ENCODE measurements around the gene HAUS6.

HAUS6 gene

DNA sequence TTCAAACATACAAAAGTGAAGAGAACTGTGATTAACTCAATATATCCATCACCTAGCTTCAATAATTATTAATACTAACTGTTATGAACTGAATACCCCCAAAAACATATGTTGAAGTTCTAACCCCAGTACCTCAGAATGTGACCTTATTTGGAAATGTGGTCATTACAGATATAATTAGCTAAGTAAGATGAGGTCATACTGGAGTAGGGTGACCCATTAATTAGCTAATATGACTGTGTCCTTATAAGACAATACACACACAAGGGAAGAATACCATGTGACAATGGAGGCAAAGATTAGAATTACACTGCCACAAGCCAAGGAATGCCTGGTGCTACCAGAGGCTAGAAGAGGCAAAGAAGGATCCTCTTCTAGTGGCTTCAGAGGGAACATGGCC, 45.7 kb downstream of the HAUS6 start:
- no peaks in the 10 kb centered on the region for H3K27me3 ChIP-seq (ENCODE audit: control insufficient read depth, low read length)
- peaks cover 18% of the 10 kb centered on the region for H3F3A ChIP-seq (ENCODE audit: control insufficient read depth, insufficient read depth)
- peaks cover 4% of the 10 kb centered on the region for H3K79me2 ChIP-seq (ENCODE audit: control insufficient read depth, low read length)
- no peaks in the 10 kb centered on the region for H3K9me2 ChIP-seq (replicated peaks; ENCODE audit: control insufficient read depth, low read length)
- H3K36me3 ChIP-seq (ENCODE audit: control insufficient read depth, low read length) = peaks cover 63% of the 10 kb centered on the region
- no peak overlapping the region for H3K27ac ChIP-seq (ENCODE audit: low read depth, low read length)
- no peaks in the 10 kb centered on the region for H4K20me1 ChIP-seq (ENCODE audit: control insufficient read depth, insufficient read depth, low read depth, low read length)
- H3K4me1 ChIP-seq (ENCODE audit: control insufficient read depth, low read length) = no peaks in the 10 kb centered on the region; the same call in 1 of the 2 replicates
- TF ChIP-seq, protein P1, sequence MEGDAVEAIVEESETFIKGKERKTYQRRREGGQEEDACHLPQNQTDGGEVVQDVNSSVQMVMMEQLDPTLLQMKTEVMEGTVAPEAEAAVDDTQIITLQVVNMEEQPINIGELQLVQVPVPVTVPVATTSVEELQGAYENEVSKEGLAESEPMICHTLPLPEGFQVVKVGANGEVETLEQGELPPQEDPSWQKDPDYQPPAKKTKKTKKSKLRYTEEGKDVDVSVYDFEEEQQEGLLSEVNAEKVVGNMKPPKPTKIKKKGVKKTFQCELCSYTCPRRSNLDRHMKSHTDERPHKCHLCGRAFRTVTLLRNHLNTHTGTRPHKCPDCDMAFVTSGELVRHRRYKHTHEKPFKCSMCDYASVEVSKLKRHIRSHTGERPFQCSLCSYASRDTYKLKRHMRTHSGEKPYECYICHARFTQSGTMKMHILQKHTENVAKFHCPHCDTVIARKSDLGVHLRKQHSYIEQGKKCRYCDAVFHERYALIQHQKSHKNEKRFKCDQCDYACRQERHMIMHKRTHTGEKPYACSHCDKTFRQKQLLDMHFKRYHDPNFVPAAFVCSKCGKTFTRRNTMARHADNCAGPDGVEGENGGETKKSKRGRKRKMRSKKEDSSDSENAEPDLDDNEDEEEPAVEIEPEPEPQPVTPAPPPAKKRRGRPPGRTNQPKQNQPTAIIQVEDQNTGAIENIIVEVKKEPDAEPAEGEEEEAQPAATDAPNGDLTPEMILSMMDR (IDR thresholded peaks at IDR 0.05; ENCODE audit: low read depth, low read length, poor library complexity, severe bottlenecking) = no peak
- TF ChIP-seq EZH2phosphoT487 (IDR thresholded peaks at IDR 0.05; ENCODE audit: borderline replicate concordance, low read length) = no peak
- H3K4me2 ChIP-seq (ENCODE audit: low read length) = no peak overlapping the region
- no peak overlapping the region for H3K4me3 ChIP-seq (ENCODE audit: low read length)
- no peaks in the 10 kb centered on the region for H3K9me3 ChIP-seq (ENCODE audit: control insufficient read depth, insufficient read depth, low read length)

DNA sequence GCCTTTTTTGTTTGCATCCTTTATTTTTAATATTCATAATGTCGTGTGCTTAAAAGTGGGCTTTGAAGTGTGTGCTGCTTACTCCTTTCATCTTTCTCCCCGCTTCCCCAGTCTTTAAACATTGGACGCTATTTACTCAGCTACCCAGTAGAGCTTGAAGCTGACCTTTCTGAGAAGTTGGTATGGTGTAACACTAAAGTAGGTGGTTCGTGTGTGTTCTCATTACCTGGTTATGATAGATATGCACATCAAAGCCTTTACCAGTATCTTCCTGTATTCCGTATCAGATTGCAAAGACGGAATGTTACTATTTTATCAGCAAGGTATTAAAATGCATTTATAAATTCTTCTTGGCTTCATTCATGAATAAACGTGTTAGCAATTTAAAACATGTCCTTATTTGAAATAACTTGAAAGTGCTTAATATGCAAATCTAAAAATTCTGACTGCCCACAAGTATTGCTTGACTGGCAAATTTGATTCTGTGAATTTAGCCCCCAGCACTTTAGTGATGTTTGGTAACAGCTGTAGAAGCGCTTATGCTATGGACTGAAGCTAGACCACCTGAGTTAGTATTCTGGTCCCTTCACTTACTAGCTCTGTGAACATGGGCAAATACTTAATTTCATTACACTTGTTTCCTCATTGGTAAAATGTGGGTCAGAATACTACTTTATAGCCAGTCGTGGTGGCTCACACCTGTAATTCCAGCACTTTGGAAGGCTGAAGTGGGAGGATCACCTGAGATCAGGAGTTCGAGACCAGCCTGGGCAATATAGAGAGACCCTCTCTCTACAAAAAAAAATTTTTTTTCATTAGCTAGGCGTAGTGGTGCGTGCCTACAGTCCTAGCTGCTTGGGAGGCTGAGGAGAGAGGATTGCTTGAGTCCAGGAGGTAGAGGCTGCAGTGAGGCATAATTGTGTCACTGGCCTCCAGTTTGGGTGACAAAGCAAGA, 51.8 kb downstream of the HAUS6 start:
- H3K27me3 ChIP-seq (ENCODE audit: control insufficient read depth, low read length) = no peaks in the 10 kb centered on the region
- H3K27ac ChIP-seq (ENCODE audit: low read depth, low read length) = no peak overlapping the region
- peaks cover 28% of the 10 kb centered on the region for H3F3A ChIP-seq (ENCODE audit: control insufficient read depth, insufficient read depth)
- H3K4me3 ChIP-seq (ENCODE audit: low read length) = peak overlapping the region; percentile 100
- no peaks in the 10 kb centered on the region; the same call in 1 of the 2 replicates for H4K20me1 ChIP-seq (ENCODE audit: control insufficient read depth, insufficient read depth, low read depth, low read length)
- H3K4me2 ChIP-seq (ENCODE audit: low read length) = peak overlapping the region; percentile 98
- H3K4me1 ChIP-seq (ENCODE audit: control insufficient read depth, low read length) = peaks cover 35% of the 10 kb centered on the region
- no peaks in the 10 kb centered on the region for H3K9me3 ChIP-seq (ENCODE audit: control insufficient read depth, insufficient read depth, low read length)
- no peak for TF ChIP-seq EZH2phosphoT487 (IDR thresholded peaks at IDR 0.05; ENCODE audit: borderline replicate concordance, low read length)
- TF ChIP-seq, protein P1 (IDR thresholded peaks at IDR 0.05; ENCODE audit: low read depth, low read length, poor library complexity, severe bottlenecking) = no peak
- H3K36me3 ChIP-seq (ENCODE audit: control insufficient read depth, low read length) = peaks cover 29% of the 10 kb centered on the region
- no peaks in the 10 kb centered on the region for H3K9me2 ChIP-seq (replicated peaks; ENCODE audit: control insufficient read depth, low read length)
- peaks cover 31% of the 10 kb centered on the region for H3K79me2 ChIP-seq (ENCODE audit: control insufficient read depth, low read length)

DNA sequence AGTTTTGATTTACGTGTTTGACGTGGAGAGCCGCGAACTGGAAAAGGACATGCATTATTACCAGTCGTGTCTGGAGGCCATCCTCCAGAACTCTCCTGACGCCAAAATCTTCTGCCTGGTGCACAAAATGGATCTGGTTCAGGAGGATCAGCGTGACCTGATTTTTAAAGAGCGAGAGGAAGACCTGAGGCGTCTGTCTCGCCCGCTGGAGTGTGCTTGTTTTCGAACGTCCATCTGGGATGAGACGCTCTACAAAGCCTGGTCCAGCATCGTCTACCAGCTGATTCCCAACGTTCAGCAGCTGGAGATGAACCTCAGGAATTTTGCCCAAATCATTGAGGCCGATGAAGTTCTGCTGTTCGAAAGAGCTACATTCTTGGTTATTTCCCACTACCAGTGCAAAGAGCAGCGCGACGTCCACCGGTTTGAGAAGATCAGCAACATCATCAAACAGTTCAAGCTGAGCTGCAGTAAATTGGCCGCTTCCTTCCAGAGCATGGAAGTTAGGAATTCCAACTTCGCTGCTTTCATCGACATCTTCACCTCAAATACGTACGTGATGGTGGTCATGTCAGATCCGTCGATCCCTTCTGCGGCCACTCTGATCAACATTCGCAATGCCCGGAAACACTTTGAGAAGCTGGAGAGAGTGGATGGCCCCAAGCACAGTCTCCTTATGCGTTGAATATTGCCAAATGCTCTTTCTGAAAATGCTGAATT, 52.6 kb downstream of the HAUS6 start:
- Histone ChIP-seq H4K20me1 (ENCODE audit: control insufficient read depth, insufficient read depth, low read depth, low read length) (no peaks in the 10 kb centered on the region; the same call in 1 of the 2 replicates), H3K9me3 (ENCODE audit: control insufficient read depth, insufficient read depth, low read length) (no peaks in the 10 kb centered on the region), H3K27me3 (ENCODE audit: control insufficient read depth, low read length) (no peaks in the 10 kb centered on the region), H3K27ac (ENCODE audit: low read depth, low read length) (peak overlapping the region; percentile 85), H3K79me2 (ENCODE audit: control insufficient read depth, low read length) (peaks cover 31% of the 10 kb centered on the region), H3K36me3 (ENCODE audit: control insufficient read depth, low read length) (peaks cover 25% of the 10 kb centered on the region), H3K4me3 (ENCODE audit: low read length) (peak overlapping the region; percentile 100), H3F3A (ENCODE audit: control insufficient read depth, insufficient read depth) (peaks cover 26% of the 10 kb centered on the region), H3K4me2 (ENCODE audit: low read length) (peak overlapping the region; percentile 98), H3K4me1 (ENCODE audit: control insufficient read depth, low read length) (peaks cover 35% of the 10 kb centered on the region), H3K9me2 (replicated peaks; ENCODE audit: control insufficient read depth, low read length) (no peaks in the 10 kb centered on the region)
- no peak for TF ChIP-seq EZH2phosphoT487 (IDR thresholded peaks at IDR 0.05; ENCODE audit: borderline replicate concordance, low read length)
- TF ChIP-seq, protein P1 (IDR thresholded peaks at IDR 0.05; ENCODE audit: low read depth, low read length, poor library complexity, severe bottlenecking) = no peak
